GF-D8 (cell line): ENCODE results near the gene H6PD.

Experiments used
- DNase-seq: peaks from one replicate; lab custom pipeline; 2025; lab: John Stamatoyannopoulos, UW

The H6PD gene

GRCh38 chr1:9278585-9279153 is 44.1 kb downstream of the H6PD start:
- no peak for DNase-seq

DNA sequence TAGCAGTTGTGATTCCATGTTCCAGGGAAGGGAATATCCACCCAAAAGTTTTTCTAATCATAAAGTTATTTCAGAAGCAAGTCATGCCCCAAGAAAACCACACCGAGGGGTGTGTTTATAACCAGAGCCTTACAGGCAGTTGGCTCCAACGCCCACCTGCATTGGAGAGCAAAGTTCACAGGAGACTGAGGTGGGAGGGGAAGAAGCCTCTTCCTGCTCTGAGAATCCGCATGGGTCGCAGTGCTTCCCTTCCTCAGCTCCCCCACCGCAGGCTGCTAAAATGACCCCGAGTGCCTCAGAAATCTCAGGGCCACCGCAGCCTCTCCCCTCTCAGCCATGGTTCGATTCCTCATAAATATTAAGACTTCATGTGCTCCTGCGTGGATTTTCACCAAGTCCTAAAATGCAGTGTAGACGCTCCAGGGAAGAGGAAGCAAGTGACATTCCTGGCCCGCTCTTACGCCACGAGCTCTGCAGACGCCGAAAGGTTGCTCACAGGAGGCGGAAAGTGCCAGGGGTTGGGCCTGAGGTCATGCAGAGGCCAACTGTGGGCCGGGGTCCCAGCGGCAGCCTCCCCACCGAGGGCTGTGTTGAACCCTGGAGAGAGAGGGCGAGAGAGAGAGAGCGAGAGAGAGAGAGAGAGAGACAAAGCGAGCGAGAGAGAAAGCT is 44.7 kb downstream of the H6PD start:
- DNase-seq, result peak; percentile 75

DNA sequence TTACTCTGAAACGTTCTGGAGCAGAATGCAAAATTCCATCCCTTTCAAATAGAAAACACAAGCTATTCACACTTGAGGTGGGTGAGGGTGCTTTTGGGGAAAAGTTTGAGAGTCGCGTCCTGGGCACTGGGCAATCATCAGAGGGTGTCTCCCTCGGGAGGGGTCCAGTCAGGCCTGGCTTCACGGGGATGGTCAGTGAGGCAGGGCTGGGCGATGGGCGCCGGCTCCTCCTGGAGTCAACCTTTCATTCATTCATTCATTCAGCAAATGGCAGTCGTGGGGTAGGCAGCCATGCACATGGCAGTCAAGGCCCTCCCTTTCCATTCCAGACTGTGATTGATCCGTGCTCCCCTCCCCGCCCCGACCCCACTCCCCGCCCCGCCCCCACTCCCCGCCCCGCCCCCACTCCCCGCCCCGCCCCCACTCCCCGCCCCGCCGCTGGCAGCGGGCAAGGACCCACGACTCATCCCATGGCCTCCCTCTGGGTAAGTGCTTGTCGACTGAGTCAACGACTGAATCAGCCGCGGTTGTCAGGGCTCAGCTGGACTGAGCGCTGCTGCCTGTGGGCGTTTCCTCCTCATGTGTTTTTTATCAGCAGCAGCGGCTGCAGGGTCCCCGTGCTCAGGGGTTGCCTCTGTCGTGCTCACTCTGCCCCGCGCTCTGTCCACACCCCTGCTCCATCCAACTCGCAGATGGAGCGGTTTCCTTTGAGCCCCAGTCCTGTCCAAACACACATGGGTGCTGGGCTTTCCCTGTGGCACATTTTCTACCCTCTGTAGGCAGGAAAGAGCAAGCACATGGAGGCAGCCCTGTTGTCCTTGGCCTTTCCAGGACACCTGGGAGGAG is 45.7 kb downstream of the H6PD start:
- no peak for DNase-seq

DNA sequence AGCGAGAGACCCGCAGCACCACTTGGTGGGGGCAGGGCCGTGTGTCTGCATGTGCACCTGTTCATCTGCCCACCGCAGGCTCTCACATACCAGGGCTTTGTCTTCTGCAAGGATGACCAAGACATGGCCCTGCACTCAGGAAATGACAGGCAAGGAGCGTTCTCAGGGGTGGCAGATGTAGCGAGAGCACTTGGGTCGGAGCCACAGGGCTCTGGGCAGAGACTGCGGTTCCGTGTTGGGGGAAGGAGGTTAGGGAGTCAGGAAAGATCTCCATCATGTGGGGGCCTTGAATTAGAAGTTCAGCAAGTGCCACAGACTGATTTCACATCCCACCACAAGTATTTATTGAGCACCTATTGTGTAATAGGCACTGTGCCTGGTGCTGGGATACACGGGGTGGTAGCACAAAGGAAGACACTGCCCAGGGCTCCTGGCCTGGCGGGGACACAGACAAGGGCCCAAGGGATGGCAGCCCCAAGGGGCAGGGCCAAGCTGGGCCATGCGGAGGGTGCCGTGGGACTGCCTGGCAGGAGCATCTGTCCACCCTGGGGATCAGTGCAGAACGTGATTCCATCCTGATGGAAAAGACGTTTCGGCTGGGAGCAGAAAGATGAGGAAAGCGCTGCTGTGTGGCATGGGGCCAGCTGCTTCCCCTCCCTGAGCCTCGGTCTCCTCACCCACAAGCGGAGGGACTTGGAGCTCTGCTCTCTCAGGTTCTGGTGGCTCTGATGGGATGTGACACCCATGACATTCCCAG is 46.7 kb downstream of the H6PD start:
- no peak for DNase-seq

DNA sequence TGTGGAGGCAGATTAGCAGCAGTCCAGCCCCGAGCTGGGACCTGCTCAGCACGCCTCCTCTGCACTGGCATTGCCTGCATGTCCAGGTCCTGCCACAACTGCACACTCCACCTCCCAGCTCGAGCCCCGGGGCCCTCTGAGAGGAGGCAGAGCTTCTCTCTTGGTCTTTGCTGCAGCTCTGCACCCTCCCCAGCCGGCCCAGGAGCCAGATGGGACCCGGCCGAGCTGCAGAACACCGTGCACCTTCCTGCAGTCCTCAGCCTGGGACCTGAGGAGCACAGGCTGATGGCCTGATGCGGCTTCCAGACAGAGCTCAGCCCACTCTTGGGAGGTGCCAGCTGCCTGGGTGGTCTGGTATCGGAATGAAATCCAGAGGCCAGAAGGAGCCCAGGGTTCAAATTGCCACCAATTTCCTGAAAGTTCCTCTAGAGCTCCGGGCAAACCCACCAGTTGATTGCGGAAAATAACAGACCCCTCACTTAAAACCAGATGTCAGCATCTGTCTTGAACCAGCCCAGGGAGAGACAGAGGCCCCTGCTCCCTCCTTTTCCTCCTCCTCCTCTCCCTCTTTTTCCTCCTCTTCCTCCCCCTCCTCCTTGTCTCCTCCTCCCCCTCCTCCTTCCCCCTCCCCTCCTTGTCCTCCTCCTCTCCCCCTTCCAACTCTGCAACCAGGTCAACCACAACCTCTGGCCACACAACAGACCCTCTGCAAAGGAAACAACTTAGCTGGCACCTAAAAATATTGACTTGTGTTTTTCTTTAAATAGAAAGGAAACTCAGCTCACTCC is 47.5 kb downstream of the H6PD start:
- no peak for DNase-seq

GRCh38 chr1:9282696-9282955 is 48.1 kb downstream of the H6PD start:
- DNase-seq, result no peak

GRCh38 chr1:9284061-9284460 is 49.5 kb downstream of the H6PD start:
- no peak for DNase-seq

GRCh38 chr1:9286556-9286955 is 52.0 kb downstream of the H6PD start:
- no peak for DNase-seq

DNA sequence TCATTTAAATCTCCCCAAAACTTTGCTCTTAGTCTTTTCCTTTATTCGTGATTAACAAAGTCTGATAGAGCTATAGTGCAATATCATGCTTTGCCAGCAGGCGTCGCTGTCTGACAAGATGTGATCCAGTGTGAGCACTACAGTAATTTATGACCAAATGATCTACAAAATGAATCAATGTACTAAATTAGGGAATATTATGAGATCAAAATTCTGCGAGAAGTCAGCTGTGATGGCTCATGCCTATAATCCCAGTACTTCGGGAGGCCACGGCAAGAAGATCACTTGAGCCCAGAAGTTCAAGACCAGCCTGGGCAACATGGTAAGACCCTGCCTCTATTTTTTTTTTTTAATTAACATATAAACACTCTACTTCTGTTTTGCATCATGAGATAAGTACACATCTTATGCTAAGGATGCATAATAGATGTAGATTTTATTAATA is 54.5 kb downstream of the H6PD start:
- no peak for DNase-seq

DNA sequence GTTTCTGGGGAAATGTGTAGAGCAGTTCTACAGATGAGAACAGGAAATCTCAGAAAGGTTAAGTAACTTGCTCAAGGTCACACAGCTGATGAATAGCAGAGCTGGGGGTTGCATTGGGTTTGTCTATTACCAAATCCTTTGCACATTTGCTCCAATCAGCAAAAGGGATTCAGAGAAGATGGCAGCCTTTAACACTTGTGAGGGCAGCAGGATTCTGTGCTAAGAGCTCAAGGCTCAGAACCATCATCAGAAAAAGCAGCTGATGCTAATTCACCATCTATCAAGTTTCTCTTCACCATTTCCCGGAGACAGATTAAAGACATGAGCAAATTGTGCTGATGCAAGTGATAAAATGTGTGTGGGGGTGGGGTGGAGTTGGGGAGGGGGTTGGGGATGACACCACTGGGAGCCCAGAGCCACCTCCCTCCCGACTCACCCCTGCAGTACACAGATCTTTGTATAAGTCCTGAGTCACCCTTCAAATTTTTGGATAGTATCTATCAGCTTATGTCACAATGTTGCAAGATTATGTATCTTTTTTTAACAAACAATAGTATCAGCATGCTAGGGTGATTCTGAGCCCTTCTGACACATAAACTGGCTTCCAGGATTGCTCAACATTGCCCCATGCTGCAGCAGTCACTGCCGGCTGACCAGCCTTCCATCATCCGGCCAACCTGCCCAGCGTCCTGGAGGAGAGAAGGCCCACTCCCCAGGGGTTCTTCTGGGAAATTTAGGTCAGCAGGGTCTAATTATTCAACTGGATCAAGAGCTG is 55.3 kb downstream of the H6PD start:
- DNase-seq, result no peak

DNA sequence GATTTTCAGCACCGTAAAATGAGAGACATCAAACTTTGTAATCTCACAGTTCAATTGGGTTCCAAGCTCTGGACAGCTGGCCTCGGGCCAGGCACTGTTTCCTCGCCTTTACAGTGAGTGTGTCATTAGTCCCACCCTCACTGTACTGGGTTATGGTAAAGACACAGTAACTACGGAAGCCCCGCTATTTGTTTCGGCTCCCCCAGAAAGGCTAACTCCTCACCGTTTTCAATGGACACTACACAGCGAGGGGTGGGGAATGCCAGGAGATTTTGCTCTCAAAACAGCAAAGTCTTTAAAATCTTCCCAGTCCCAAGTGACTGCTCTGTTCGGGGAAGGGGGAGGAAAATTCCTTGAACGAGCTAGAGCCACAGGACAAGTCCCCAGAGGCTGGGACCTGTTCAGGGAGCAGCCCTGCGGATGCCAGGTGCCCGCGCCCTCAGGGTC is 57.4 kb downstream of the H6PD start:
- DNase-seq, result no peak

DNA sequence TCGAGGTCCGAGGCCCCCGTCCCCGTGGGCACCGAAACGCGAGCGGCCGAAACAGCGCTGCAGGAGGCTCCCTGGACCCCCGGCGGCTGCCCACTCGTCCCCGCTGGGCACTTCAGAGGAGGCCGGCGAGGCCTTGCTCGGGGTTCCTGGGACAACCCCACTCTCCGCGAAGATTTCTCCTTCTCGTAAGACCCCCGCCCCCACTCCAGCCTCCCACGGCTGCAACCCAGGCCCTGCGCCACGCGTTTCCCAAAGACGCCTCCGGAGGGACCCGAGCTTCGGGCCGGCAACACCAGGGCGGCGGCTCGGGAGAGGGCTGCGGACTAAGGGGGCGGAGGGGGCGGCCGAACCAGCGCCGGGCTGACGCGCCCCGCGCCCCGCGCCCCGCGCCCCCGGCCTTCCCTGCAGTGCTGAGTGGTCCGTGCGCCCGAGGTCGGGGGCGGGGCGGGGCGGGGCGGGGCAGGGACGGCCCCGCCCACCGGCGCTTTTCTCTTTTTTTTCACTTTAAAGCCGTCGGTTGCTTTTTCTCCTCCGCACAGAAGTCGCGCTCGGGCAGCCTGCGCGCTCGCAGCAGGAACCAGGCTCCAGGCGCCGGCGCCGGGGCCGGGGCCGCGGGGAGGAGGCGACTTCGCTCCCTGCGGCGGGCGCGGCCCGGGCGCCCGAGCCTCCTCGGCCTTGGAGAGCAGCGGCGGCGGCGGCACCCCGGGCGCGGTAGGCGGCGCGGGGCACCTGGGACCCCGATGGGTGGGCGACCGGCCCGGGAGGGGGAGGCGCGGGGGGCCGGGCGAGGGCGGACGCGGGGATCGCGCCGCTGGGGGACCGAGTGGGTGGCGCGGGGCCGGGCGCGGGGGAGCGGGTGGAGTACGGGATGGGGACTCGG is 58.0 kb downstream of the H6PD start, which contains the start of gene SPSB1:
Gene SPSB1 (plus strand): TSS at position 534 of the 880 bp plus-strand sequence. CDS start 62,998 bp downstream, outside the sequence.
- no peak for DNase-seq

GRCh38 chr1:9293241-9293532 is 58.6 kb downstream of the H6PD start:
- no peak for DNase-seq

DNA sequence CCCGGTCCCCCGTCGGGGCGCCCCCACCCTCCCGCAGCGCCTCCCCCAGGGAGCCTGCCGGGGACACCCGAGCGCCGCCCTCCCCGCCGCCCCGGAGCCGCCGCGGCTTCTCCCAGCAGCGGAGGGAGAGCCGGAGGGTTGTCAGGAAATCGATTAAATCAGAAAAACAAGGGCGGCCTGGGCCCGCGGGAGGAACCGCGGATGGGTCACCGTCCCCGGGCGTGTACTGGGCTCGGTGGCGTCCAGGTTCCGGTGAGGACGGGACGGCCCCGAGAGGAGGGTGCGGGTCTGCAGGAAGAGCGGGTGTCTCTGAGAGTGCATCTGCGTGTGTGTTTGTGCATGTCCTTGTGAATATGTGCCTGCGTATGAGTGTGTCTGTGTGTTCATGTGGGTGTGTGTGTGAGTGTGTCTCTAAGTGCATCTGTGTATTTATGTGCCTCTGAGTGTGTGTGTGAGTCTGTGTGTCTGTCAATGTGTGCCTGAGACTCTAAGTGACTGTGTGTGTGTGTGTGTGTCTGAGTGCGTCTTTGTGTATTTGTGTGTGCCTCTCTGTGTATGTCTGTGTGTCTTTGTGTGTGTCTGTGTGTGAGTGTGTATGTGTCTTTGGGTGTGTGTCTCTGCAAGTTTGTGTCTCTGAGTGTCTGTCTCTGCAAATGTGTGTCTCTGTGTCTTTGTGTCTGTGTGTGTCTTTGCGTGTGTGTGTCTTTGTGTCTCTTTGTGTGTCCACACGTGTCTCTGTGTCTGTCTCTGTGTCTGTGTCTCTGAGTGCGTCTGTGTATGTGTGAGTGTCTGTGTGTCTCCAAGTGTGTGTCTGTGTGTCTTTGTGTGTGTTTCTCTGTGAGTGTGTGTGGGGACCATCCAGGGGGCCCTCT is 59.2 kb downstream of the H6PD start:
- no peak for DNase-seq

DNA sequence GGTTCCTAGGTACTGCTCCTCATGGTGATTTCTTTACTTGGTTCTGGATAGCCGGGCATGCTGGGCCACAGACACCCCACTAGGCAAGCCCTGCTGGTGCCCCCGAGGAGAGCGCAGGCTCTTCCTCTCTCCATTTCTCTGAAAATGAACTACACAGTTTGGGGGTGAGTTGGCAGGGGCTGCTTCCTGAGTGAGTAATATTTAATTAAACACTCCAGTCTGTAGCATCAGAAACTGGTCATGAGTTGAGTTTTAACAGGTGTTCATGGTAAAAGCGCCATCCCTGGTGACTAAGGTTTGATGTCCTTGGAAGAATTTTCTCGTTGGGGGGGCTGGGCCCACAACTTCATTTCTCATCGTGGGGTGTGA is 59.8 kb downstream of the H6PD start:
- DNase-seq, result no peak

DNA sequence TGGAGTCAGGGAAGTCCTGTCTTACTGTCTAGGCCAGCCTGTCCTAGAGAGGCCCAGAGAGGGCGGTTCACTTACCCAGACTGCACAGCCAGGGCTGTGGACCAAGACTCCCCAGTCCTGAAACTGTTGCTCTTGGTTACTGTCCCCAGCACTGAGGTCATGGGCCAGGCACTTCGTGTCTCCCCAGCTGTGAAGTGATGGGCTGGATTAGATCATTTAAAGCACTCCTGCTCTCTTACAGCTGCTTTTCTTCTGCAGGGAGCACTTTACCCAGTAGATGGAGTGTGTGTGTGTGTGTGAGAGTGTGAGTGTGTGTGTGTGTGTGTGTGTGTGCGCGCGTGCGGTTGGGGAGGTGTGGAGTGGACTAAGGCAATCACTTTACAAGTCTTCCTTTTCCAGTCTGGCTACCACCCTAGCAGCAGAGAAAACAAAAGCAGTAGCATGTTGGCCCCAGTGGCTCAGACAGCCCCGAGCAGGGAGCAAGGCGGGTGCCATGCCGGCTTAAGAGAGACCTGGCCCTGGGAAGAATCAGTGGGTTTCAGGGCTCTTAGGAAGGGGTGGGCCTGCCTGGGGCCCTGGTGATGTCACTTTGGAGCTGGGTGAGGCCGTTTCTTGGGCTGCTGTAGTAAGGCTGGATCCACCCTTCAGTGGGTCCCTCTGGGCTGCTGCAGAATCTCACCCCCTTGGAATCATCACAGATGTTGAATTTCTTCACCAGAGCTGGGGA is 60.5 kb downstream of the H6PD start:
- no peak for DNase-seq

GRCh38 chr1:9295884-9296283 is 61.3 kb downstream of the H6PD start:
- DNase-seq, result no peak

DNA sequence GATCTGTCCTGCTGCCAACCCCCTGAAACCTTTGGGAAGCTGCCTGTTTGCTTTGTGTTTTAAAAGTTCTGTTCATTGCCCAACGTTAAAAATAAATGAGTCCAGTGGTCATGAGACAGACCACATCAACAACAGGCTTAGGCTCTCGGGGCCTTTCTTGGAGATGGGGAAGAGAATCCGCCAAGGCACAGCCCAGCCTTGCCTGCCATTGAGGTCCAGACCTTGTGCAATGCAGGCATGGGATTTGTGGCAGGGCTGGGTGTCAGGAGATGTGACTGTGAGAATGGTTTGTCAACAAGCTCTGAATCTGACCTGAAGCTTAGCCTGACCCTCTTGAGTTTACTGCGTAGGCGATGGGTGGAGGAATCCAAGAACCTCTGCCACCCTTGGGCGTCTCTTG is 62.3 kb downstream of the H6PD start:
- no peak for DNase-seq

GRCh38 chr1:9297831-9298230 is 63.3 kb downstream of the H6PD start:
- no peak for DNase-seq
